ENCODE measurements around the gene VDAC1.
"Not testable (repeated sequence)": the region's sequence is repeated elsewhere in the genome, so short reads cannot be mapped to it uniquely, and the experiment has no call there.

VDAC1 gene

DNA sequence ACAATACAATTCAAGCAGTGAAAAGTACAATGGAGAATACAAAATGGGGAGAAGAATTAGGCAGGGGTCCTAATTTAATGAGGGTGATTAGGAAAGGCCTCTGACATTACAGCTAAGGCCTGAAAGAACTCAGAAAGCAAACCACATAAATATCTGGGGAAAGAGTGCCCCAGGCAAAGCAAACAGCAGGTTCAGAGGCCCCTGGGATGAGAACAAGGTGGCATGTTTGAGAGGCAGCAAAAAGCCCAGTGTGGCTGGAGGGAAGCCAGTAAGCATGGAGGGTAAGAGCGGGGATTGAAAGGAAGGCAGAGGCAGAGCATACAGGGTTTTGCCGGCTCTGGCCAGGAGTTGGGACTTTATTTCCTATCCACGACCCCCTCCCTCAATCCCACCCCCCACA is 33.4 kb upstream of the VDAC1 start:
- Histone ChIP-seq H3K4me1 (no peaks in the 10 kb centered on the region; the same call in 1 of the 2 replicates), H3K9me3 (no peaks in the 10 kb centered on the region), H3K36me3 (no peaks in the 10 kb centered on the region), H3K27me3 (no peaks in the 10 kb centered on the region), H3K4me3 (ENCODE audit: low read depth, low read length) (no peak overlapping the region)
- no peak for DNase-seq
- TF ChIP-seq CTCF (IDR thresholded peaks at IDR 0.05; ENCODE audit: low read depth, low read length) = no peak

- Histone ChIP-seq H3K36me3 (no peaks in the 10 kb centered on the region), H3K4me3 (ENCODE audit: low read depth, low read length) (no peak overlapping the region), H3K4me1 (no peaks in the 10 kb centered on the region; the same call in 1 of the 2 replicates), H3K9me3 (no peaks in the 10 kb centered on the region), H3K27me3 (no peaks in the 10 kb centered on the region)
- TF ChIP-seq CTCF (IDR thresholded peaks at IDR 0.05; ENCODE audit: low read depth, low read length) = no peak
- no peak for DNase-seq
These were observed 32.4 kb upstream of the VDAC1 start for GRCh38 chr5:134037160-134037559.

- H3K4me1 ChIP-seq = no peaks in the 10 kb centered on the region
- no peak overlapping the region for H3K4me3 ChIP-seq (ENCODE audit: low read depth, low read length)
- H3K27me3 ChIP-seq = no peaks in the 10 kb centered on the region
- H3K36me3 ChIP-seq = no peaks in the 10 kb centered on the region
- H3K9me3 ChIP-seq = no peaks in the 10 kb centered on the region
- TF ChIP-seq CTCF (IDR thresholded peaks at IDR 0.05; ENCODE audit: low read depth, low read length) = no peak
- no peak for DNase-seq
These were observed 29.6 kb upstream of the VDAC1 start for GRCh38 chr5:134034326-134034725.

GRCh38 chr5:134030303-134030964 is 25.7 kb upstream of the VDAC1 start:
- DNase-seq = not testable (repeated sequence)

DNA sequence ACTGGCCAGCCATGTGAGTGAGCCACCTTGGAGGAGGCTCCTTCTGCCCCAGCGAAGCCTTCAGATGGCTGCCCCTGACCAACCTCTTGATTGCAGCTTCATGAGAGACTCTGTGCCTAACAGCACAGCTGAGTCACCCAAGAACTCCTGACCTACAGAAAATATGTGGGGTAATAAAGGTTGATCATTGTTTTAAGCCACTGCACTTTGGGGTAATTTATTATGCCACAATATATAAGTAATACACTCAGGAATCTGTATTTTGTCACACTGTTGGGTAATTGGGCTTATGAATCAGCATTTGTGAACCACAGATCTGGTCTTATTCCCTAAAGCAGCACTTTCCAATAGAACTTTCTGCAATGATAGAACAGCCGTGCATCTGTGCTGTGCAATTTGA is 24.4 kb upstream of the VDAC1 start:
- no peaks in the 10 kb centered on the region for H3K9me3 ChIP-seq
- no peak overlapping the region for H3K4me3 ChIP-seq (ENCODE audit: low read depth, low read length)
- no peak for TF ChIP-seq CTCF (IDR thresholded peaks at IDR 0.05; ENCODE audit: low read depth, low read length)
- H3K36me3 ChIP-seq = no peaks in the 10 kb centered on the region
- no peaks in the 10 kb centered on the region for H3K4me1 ChIP-seq
- no peaks in the 10 kb centered on the region for H3K27me3 ChIP-seq
- DNase-seq = no peak

More at GRCh38 chr5:134030303-134030964, 25.7 kb upstream of the VDAC1 start:
- H3K4me3 ChIP-seq (ENCODE audit: low read depth, low read length); H3K9me3 ChIP-seq; H3K27me3 ChIP-seq; H3K36me3 ChIP-seq; H3K4me1 ChIP-seq: not testable (repeated sequence)

GRCh38 chr5:134028496-134028895 is 23.7 kb upstream of the VDAC1 start:
- DNase-seq = no peak
- H3K9me3 ChIP-seq = no peaks in the 10 kb centered on the region
- H3K27me3 ChIP-seq = no peaks in the 10 kb centered on the region
- no peaks in the 10 kb centered on the region for H3K36me3 ChIP-seq
- no peak overlapping the region for H3K4me3 ChIP-seq (ENCODE audit: low read depth, low read length)
- TF ChIP-seq CTCF (IDR thresholded peaks at IDR 0.05; ENCODE audit: low read depth, low read length) = no peak
- H3K4me1 ChIP-seq = no peaks in the 10 kb centered on the region

- H3K4me3 ChIP-seq (ENCODE audit: low read depth, low read length) = no peak overlapping the region
- no peak for TF ChIP-seq CTCF (IDR thresholded peaks at IDR 0.05; ENCODE audit: low read depth, low read length)
- no peaks in the 10 kb centered on the region for H3K36me3 ChIP-seq
- no peaks in the 10 kb centered on the region for H3K9me3 ChIP-seq
- H3K27me3 ChIP-seq = no peaks in the 10 kb centered on the region
- H3K4me1 ChIP-seq = peaks cover 5% of the 10 kb centered on the region
- no peak for DNase-seq
These were observed 22.5 kb upstream of the VDAC1 start for GRCh38 chr5:134027288-134027615.
